ENCODE measurements around the gene ADAMTSL3. TPM values are rescaled to one million over a fixed set of nuclear protein-coding genes. Genes with fewer than 3 reads are reported as not detected.

Gene ADAMTSL3
- total RNA-seq, 4 donors from 2014 or later: 3.1 to 48.2 (median 24.6) TPM

DNA sequence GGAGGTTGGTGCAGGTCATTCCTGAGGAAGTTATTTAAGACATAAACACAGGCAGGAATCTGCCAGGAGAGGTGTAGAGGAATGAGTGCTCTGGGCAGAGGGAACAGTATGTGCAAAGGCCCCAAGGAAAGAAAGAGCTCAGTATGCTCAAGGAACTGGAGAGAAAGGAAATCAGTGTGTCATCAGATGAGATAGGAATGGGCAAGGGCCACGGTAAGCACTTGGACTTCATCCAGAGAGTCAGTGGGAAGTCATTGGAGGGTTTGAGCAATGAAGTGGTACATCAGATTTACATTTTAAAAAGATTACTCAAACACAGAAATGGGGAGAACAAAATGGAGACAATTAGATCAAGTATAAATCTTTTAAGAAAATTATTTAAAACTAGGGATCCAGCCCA lies 272.2 kb downstream of the ADAMTSL3 start:
- DNase-seq: no peak
- no peaks in the 10 kb centered on the region for H3K27me3 ChIP-seq
- H3K4me3 ChIP-seq: no peak overlapping the region
- H3K36me3 ChIP-seq: no peaks in the 10 kb centered on the region
- no peaks in the 10 kb centered on the region for H3K9me3 ChIP-seq
- intact Hi-C loops (cut with DNase I; ENCODE audit: low total_unique reads): no loop called here
- H3K4me1 ChIP-seq: no peaks in the 10 kb centered on the region
- TF ChIP-seq POLR2A (IDR thresholded peaks at IDR 0.05): no peak
- TF ChIP-seq, protein P1, sequence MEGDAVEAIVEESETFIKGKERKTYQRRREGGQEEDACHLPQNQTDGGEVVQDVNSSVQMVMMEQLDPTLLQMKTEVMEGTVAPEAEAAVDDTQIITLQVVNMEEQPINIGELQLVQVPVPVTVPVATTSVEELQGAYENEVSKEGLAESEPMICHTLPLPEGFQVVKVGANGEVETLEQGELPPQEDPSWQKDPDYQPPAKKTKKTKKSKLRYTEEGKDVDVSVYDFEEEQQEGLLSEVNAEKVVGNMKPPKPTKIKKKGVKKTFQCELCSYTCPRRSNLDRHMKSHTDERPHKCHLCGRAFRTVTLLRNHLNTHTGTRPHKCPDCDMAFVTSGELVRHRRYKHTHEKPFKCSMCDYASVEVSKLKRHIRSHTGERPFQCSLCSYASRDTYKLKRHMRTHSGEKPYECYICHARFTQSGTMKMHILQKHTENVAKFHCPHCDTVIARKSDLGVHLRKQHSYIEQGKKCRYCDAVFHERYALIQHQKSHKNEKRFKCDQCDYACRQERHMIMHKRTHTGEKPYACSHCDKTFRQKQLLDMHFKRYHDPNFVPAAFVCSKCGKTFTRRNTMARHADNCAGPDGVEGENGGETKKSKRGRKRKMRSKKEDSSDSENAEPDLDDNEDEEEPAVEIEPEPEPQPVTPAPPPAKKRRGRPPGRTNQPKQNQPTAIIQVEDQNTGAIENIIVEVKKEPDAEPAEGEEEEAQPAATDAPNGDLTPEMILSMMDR (IDR thresholded peaks at IDR 0.05): no peak
- no peak overlapping the region for H3K27ac ChIP-seq

DNA sequence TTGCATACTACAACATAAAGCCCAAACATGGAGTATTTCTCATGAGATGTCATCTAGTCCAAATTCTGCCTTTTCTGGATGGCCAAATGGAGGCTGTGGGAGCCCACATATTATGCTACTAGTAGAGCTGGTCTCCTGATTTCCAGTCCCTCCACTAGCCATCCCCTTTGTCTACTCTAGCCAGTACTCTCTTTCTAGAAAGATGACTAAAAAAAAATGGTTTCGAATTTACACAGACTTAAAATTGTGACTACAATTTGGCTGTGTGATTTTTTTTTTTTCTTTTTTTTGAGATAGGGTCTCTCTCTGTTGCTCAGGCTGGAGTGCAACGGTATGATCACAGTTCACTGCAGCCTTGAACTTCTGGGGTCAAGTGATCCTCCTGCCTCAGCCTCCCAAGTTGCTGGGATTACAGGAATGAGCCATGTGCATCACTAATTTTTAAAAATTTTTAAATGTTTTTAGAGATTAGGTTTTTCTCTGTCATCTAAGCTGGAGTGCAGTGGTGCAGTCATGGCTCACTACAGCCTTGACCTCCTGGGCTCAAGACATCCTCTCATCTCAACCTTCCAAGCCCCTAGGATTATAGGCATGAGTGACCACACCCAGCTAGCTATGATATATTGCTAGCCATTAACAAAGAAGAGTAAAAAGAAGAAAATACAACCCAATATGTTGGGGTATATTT lies 273.9 kb downstream of the ADAMTSL3 start:
- TF ChIP-seq POLR2A (IDR thresholded peaks at IDR 0.05): no peak
- TF ChIP-seq, protein P1 (IDR thresholded peaks at IDR 0.05): no peak
- no peak for DNase-seq
- Histone ChIP-seq H3K4me1 (no peaks in the 10 kb centered on the region), H3K4me3 (no peak overlapping the region), H3K27me3 (no peaks in the 10 kb centered on the region), H3K36me3 (no peaks in the 10 kb centered on the region), H3K9me3 (no peaks in the 10 kb centered on the region), H3K27ac (no peak overlapping the region)
- intact Hi-C loops (cut with DNase I; ENCODE audit: low total_unique reads): no loop called here

DNA sequence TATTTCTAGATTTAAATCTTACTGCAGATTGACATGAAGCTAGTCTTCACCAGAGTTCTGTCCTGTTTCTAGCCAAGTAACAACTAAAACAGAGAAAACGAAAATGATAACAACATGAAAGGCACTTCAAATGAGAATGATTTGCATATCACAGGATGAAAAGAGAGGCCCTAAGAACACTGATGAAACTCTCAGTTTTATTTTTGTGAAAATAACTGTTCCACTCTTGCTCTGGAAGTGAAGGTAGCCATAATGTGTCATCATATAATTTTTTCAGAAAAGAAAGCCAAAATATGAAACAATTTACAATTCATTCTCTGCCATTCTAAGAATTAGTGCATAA lies 274.4 kb downstream of the ADAMTSL3 start:
- H3K27ac ChIP-seq: no peak overlapping the region
- H3K27me3 ChIP-seq: no peaks in the 10 kb centered on the region
- intact Hi-C loops (cut with DNase I; ENCODE audit: low total_unique reads): no loop called here
- DNase-seq: no peak
- H3K36me3 ChIP-seq: no peaks in the 10 kb centered on the region
- TF ChIP-seq, protein P1 (IDR thresholded peaks at IDR 0.05): no peak
- no peak for TF ChIP-seq POLR2A (IDR thresholded peaks at IDR 0.05)
- no peaks in the 10 kb centered on the region for H3K4me1 ChIP-seq
- H3K9me3 ChIP-seq: no peaks in the 10 kb centered on the region
- no peak overlapping the region for H3K4me3 ChIP-seq

DNA sequence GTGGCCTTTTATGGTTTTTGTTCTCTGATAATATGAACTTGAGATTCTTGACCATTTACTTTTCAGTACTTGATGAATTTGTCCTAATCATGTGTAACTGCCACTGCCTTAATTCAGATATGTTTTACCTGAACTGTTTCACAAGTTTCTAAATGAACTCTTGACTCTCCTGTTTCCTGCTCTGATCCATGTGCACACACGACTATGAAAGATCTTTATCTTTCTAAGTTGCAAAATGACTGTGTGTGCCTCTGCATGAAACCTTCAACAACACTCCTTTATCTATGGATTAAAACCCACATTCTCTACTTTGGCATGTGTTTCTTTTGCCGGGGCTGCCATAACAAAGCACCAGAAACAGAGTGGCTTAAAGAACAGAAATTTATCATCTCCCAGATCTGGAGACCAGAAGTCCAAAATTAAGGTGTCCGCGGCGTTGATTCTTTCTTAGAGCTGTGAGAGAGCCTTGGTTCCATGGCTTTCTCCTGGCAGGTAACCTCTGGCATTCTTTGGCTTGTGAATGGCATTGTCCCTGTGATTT lies 275.0 kb downstream of the ADAMTSL3 start:
- TF ChIP-seq POLR2A (IDR thresholded peaks at IDR 0.05): no peak
- TF ChIP-seq, protein P1 (IDR thresholded peaks at IDR 0.05): no peak
- Histone ChIP-seq H3K9me3 (no peaks in the 10 kb centered on the region), H3K27ac (peak overlapping the region; percentile 3 to 67), H3K36me3 (no peaks in the 10 kb centered on the region), H3K27me3 (no peaks in the 10 kb centered on the region), H3K4me1 (no peaks in the 10 kb centered on the region), H3K4me3 (no peak overlapping the region)
- intact Hi-C loops (cut with DNase I; ENCODE audit: low total_unique reads): no loop called here
- DNase-seq: no peak

DNA sequence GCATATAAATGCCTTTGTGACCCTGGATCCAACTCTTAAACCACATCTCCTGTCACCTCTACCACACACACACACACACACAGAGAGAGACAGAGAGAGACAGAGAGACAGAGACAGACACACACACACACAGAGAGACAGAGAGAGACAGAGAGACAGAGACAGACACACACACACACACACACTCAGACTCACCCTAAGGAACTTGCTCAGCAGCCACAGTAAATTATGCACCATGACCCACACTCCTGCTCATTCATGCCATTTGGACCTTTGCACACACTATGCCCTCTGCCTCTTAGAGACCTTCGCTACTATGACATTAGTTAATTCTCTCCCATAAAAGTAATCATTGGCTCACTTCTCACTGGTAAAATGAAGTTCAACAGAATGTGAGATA lies 275.7 kb downstream of the ADAMTSL3 start:
- no peak overlapping the region for H3K4me3 ChIP-seq
- H3K4me1 ChIP-seq: no peaks in the 10 kb centered on the region
- intact Hi-C loops (cut with DNase I; ENCODE audit: low total_unique reads): no loop called here
- H3K27me3 ChIP-seq: no peaks in the 10 kb centered on the region
- DNase-seq: no peak
- H3K36me3 ChIP-seq: no peaks in the 10 kb centered on the region
- TF ChIP-seq POLR2A (IDR thresholded peaks at IDR 0.05): no peak
- TF ChIP-seq, protein P1 (IDR thresholded peaks at IDR 0.05): no peak
- H3K27ac ChIP-seq: peak overlapping the region; percentile 67
- no peaks in the 10 kb centered on the region for H3K9me3 ChIP-seq
